Activated CD8-positive, alpha-beta T cell treated with anti-CD3 and anti-CD28 coated beads, Interleukin-2, amount 10 ng/mL, durations not matched to agents 7 days and 5 days (primary cell): ENCODE results near the gene GADD45A. TPM values are rescaled to one million over a fixed set of nuclear protein-coding genes. Genes with fewer than 3 reads are reported as not detected.

Source experiments
- ATAC-seq: fragments of 150-1000 bp; cut with Tn5 transposase; one replicate; pipeline ENCODE4 v1.10.0; 2021; ENCODE audit warnings: moderate library complexity
- CTCF ChIA-PET: fragments of 350-600 bp; sonication (Branson Sonifier 250); formaldehyde crosslinking; loops from one replicate; lab custom pipeline; 2021; ENCODE audit warnings: antibody characterized with exemption; lab: Charles Lee
- POLR2A ChIA-PET: fragments of 350-600 bp; sonication (Branson Sonifier 250); formaldehyde crosslinking; loops from one replicate; lab custom pipeline; 2021; ENCODE audit warnings: antibody characterized with exemption; lab: Charles Lee
- DNase-seq: peaks from one replicate; pipeline ENCODE4 v3.0.0-alpha.2; 2020
- H3K27ac Mint-ChIP-seq: one replicate; pipeline ENCODE4 v1.8.0; 2021; ENCODE audit warnings: mild to moderate bottlenecking, mixed read lengths
- H3K27me3 Mint-ChIP-seq: one replicate; pipeline ENCODE4 v1.8.0; 2021; ENCODE audit warnings: low read depth, mixed read lengths
- H3K36me3 Mint-ChIP-seq: one replicate; pipeline ENCODE4 v1.8.0; 2021; ENCODE audit warnings: low read depth, mixed read lengths
- H3K4me1 Mint-ChIP-seq: one replicate; pipeline ENCODE4 v1.8.0; 2021; ENCODE audit warnings: low read depth, mixed read lengths
- H3K4me3 Mint-ChIP-seq: one replicate; pipeline ENCODE4 v1.8.0; 2021; ENCODE audit warnings: mild to moderate bottlenecking, mixed read lengths
- H3K9me3 Mint-ChIP-seq: one replicate; pipeline ENCODE4 v1.8.0; 2022; ENCODE audit warnings: mixed read lengths; ENCODE audit not compliant: insufficient read depth
- total RNA-seq, 2 experiments: library from RNA; stranded (reverse); gene quantifications; one replicate each; pipeline ENCODE4 v1.2.3, GENCODE V29; 2021

The GADD45A gene
- total RNA-seq, 2 experiments from 2014 or later: 17.9 to 21.7 TPM

GRCh38 chr1:67711158-67711854 is 26.3 kb downstream of the GADD45A start:
- Mint-ChIP-seq H3K27me3 (peaks cover 2% of the 10 kb centered on the region), H3K9me3 (no peaks in the 10 kb centered on the region), H3K27ac (no peak overlapping the region), H3K4me3 (no peak overlapping the region), H3K36me3 (no peaks in the 10 kb centered on the region), H3K4me1 (peaks cover 9% of the 10 kb centered on the region)
- ATAC-seq (no peak), DNase-seq (no peak)
- ChIA-PET CTCF (interaction anchor here (1.1 kb wide), 1 partner anchor 150 kb away, joined by 6 read pairs; no protein-coding TSS in a partner anchor), POLR2A (no interaction called here)

- CTCF ChIA-PET: interaction anchor here (1.1 kb wide), 1 partner anchor 150 kb away, joined by 6 read pairs; no protein-coding TSS in a partner anchor
- no peak for ATAC-seq
- H3K27ac Mint-ChIP-seq: no peak overlapping the region
Observed at GRCh38 chr1:67711855-67712212, 26.8 kb downstream of the GADD45A start.

GRCh38 chr1:67713057-67713846 is 28.3 kb downstream of the GADD45A start:
- ChIA-PET CTCF (interaction anchor here (1.1 kb wide), 1 partner anchor 16 kb away, joined by 3 read pairs; no protein-coding TSS in a partner anchor), POLR2A (no interaction called here)
- no peak overlapping the region for H3K27ac Mint-ChIP-seq
- H3K9me3 Mint-ChIP-seq: no peaks in the 10 kb centered on the region
- H3K27me3 Mint-ChIP-seq: peaks cover 2% of the 10 kb centered on the region
- H3K36me3 Mint-ChIP-seq: no peaks in the 10 kb centered on the region
- H3K4me1 Mint-ChIP-seq: peaks cover 9% of the 10 kb centered on the region
- ATAC-seq: no peak
- no peak for DNase-seq
- H3K4me3 Mint-ChIP-seq: no peak overlapping the region

More at GRCh38 chr1:67711855-67712212, 26.8 kb downstream of the GADD45A start:
- H3K27me3 Mint-ChIP-seq: peaks cover 2% of the 10 kb centered on the region
- no peak overlapping the region for H3K4me3 Mint-ChIP-seq
- no peak for DNase-seq
- no peaks in the 10 kb centered on the region for H3K9me3 Mint-ChIP-seq
- H3K4me1 Mint-ChIP-seq: peaks cover 9% of the 10 kb centered on the region
- POLR2A ChIA-PET: no interaction called here
- H3K36me3 Mint-ChIP-seq: no peaks in the 10 kb centered on the region

GRCh38 chr1:67715819-67716218 is 30.8 kb downstream of the GADD45A start:
- no peak for DNase-seq
- POLR2A ChIA-PET: no interaction called here
- no peaks in the 10 kb centered on the region for H3K9me3 Mint-ChIP-seq
- no peaks in the 10 kb centered on the region for H3K36me3 Mint-ChIP-seq
- H3K4me1 Mint-ChIP-seq: peaks cover 9% of the 10 kb centered on the region
- H3K27me3 Mint-ChIP-seq: peaks cover 2% of the 10 kb centered on the region
- no peak overlapping the region for H3K4me3 Mint-ChIP-seq
- CTCF ChIA-PET: no interaction called here
- no peak overlapping the region for H3K27ac Mint-ChIP-seq
- ATAC-seq: no peak

GRCh38 chr1:67716800-67717199 is 31.8 kb downstream of the GADD45A start:
- Mint-ChIP-seq H3K27me3 (peaks cover 2% of the 10 kb centered on the region), H3K36me3 (no peaks in the 10 kb centered on the region), H3K4me3 (no peak overlapping the region), H3K9me3 (no peaks in the 10 kb centered on the region), H3K4me1 (peaks cover 1% of the 10 kb centered on the region), H3K27ac (no peak overlapping the region)
- ChIA-PET POLR2A (no interaction called here), CTCF (no interaction called here)
- ATAC-seq: no peak
- no peak for DNase-seq

GRCh38 chr1:67717876-67718275 is 32.9 kb downstream of the GADD45A start:
- DNase-seq (no peak), ATAC-seq (no peak)
- no peaks in the 10 kb centered on the region for H3K9me3 Mint-ChIP-seq
- H3K27me3 Mint-ChIP-seq: peaks cover 2% of the 10 kb centered on the region
- ChIA-PET CTCF (no interaction called here), POLR2A (no interaction called here)
- no peaks in the 10 kb centered on the region for H3K4me1 Mint-ChIP-seq
- no peaks in the 10 kb centered on the region for H3K36me3 Mint-ChIP-seq
- H3K27ac Mint-ChIP-seq: no peak overlapping the region
- H3K4me3 Mint-ChIP-seq: no peak overlapping the region

- no peak for ATAC-seq
- ChIA-PET POLR2A (no interaction called here), CTCF (interaction anchor here (1.1 to 1.4 kb wide), 2 partner anchors 11 to 41 kb away, joined by 3 read pairs; no protein-coding TSS in a partner anchor)
- H3K27ac Mint-ChIP-seq: no peak overlapping the region
- no peaks in the 10 kb centered on the region for H3K4me1 Mint-ChIP-seq
- no peak for DNase-seq
- H3K4me3 Mint-ChIP-seq: no peak overlapping the region
- no peaks in the 10 kb centered on the region for H3K9me3 Mint-ChIP-seq
- H3K36me3 Mint-ChIP-seq: no peaks in the 10 kb centered on the region
- H3K27me3 Mint-ChIP-seq: peaks cover 2% of the 10 kb centered on the region
Observed at GRCh38 chr1:67719329-67720196, 34.6 kb downstream of the GADD45A start.

GRCh38 chr1:67721112-67721511 is 36.1 kb downstream of the GADD45A start:
- CTCF ChIA-PET: interaction anchor here (0.8 to 1.4 kb wide), 3 partner anchors 37 to 160 kb away, joined by 3 read pairs; no protein-coding TSS in a partner anchor

GRCh38 chr1:67721650-67722291 is 36.8 kb downstream of the GADD45A start:
- ATAC-seq (no peak), DNase-seq (no peak)
- H3K4me1 Mint-ChIP-seq: peaks cover 6% of the 10 kb centered on the region
- no peaks in the 10 kb centered on the region for H3K9me3 Mint-ChIP-seq
- ChIA-PET POLR2A (no interaction called here), CTCF (no interaction called here)
- no peak overlapping the region for H3K27ac Mint-ChIP-seq
- H3K36me3 Mint-ChIP-seq: no peaks in the 10 kb centered on the region
- no peak overlapping the region for H3K4me3 Mint-ChIP-seq
- no peaks in the 10 kb centered on the region for H3K27me3 Mint-ChIP-seq

More at GRCh38 chr1:67721112-67721511, 36.1 kb downstream of the GADD45A start:
- POLR2A ChIA-PET: no interaction called here
- H3K27me3 Mint-ChIP-seq: no peaks in the 10 kb centered on the region
- peaks cover 3% of the 10 kb centered on the region for H3K4me1 Mint-ChIP-seq
- H3K4me3 Mint-ChIP-seq: no peak overlapping the region
- DNase-seq (no peak), ATAC-seq (no peak)
- no peaks in the 10 kb centered on the region for H3K36me3 Mint-ChIP-seq
- H3K27ac Mint-ChIP-seq: no peak overlapping the region
- H3K9me3 Mint-ChIP-seq: no peaks in the 10 kb centered on the region

GRCh38 chr1:67722292-67722944 is 37.4 kb downstream of the GADD45A start:
- Mint-ChIP-seq H3K27ac (no peak overlapping the region), H3K4me3 (no peak overlapping the region), H3K36me3 (no peaks in the 10 kb centered on the region), H3K27me3 (no peaks in the 10 kb centered on the region), H3K9me3 (no peaks in the 10 kb centered on the region), H3K4me1 (peaks cover 6% of the 10 kb centered on the region)
- no peak for ATAC-seq
- ChIA-PET CTCF (no interaction called here), POLR2A (no interaction called here)
- no peak for DNase-seq

- POLR2A ChIA-PET: no interaction called here
- DNase-seq: no peak
- CTCF ChIA-PET: no interaction called here
- peaks cover 6% of the 10 kb centered on the region for H3K4me1 Mint-ChIP-seq
- ATAC-seq: no peak
- H3K4me3 Mint-ChIP-seq: no peak overlapping the region
- H3K9me3 Mint-ChIP-seq: no peaks in the 10 kb centered on the region
- H3K27ac Mint-ChIP-seq: no peak overlapping the region
- no peaks in the 10 kb centered on the region for H3K27me3 Mint-ChIP-seq
- H3K36me3 Mint-ChIP-seq: no peaks in the 10 kb centered on the region
Observed at GRCh38 chr1:67723126-67723525, 38.1 kb downstream of the GADD45A start.
